ENCODE results near the gene FGGY.
"Not testable (repeated sequence)": the region's sequence is repeated elsewhere in the genome, so short reads cannot be mapped to it uniquely, and the experiment has no call there.

The FGGY gene

GRCh38 chr1:59296358-59297256, at the start of gene FGGY:
TSS of gene FGGY (plus strand) at chr1:59297094. CDS start at chr1:59321550, 24,456 bp downstream.
- DNase-seq (ENCODE audit: low read depth): peak; percentile 99

DNA sequence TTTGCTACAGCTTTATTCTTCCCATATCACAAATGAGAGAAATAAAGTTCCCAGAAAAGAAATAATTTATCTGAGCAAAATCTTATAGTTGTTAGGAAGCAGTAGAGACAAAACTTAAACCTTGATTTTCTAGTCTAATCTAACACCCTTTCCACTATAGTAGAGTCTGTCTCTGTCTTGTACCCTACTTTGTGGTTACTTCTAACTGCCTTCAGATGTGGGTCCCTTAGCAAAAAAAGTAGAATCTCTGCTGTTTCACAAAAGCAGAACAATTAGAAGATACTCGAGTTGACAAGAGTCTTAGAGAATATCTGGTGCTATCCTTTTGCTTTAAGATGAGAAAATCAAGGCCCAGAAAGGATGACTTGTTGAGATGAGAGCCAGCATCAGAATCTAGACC, 48.1 kb upstream of the FGGY start:
- DNase-seq (ENCODE audit: low read depth): no peak

DNA sequence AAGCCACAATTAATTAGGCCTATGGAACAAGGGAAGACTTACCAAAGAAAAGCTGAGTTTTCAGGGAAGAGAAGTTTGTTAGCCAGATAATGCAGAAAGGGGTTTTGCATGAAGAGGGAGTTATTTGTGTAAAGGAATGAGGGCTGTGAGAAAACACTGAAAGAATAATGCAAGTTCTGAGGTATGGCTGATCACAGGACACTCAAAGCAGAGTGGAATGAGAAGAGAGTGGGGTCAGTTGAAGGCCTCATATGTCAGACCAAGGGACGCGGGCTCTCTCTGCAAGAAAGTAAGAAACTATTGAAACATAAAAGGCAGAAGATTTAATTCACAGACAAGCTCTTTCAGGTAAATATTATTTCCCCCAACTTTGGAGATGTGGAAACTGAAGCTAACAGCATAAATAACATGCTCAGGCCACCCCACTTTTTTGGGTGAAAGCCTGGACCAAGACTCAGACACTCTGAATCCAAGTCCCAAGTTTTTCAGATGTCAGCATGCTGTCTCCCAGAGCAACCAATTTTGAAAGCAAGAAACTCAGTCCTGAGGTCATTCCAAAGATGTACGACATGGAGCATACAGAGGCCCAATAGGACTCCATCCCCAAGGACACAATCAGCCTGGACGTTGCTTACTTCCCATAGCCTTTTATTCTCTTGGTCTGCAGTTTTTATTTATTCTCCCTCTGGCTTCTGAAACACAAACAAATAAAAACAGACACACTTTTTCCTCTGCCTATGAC, 47.3 kb upstream of the FGGY start:
- no peak for DNase-seq (ENCODE audit: low read depth)

GRCh38 chr1:59251061-59251460, 45.8 kb upstream of the FGGY start:
- not testable (repeated sequence) for DNase-seq (ENCODE audit: low read depth)

- not testable (repeated sequence) for DNase-seq (ENCODE audit: low read depth)
These were observed 40.5 kb upstream of the FGGY start for GRCh38 chr1:59256429-59256828.

DNA sequence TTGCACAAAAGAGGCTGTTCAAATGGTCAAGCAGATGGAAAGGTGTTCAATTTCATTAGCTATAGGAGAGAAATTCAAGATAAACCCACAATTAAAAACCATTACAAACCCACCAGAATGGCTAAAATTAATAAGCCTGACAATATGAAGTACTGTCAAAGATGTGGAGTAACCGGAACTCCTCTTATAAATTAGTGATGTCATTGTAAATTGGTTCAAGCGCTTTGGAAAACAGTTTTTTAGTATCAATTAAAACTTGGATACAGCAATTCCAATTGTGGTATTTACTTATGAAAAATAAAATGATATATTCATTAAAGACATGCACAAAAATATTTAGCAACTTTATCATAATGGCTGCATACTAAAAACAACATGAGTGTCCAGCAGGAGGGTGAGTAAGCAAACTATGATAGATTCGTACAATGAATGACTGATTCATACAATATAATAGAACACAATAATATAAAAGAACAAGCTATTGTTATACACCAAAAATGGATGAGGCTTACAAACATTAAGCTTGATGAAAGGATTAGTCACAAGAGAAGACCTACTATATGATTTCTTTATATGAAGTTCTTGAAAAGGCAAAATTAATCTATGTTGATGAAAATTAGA, 38.4 kb upstream of the FGGY start:
- no peak for DNase-seq (ENCODE audit: low read depth)

GRCh38 chr1:59261537-59261936, 35.4 kb upstream of the FGGY start:
- DNase-seq (ENCODE audit: low read depth): peak; percentile 86

- no peak for DNase-seq (ENCODE audit: low read depth)
These were observed 34.3 kb upstream of the FGGY start for GRCh38 chr1:59262631-59263030.

GRCh38 chr1:59263111-59263510, 33.8 kb upstream of the FGGY start:
- no peak for DNase-seq (ENCODE audit: low read depth)

- no peak for DNase-seq (ENCODE audit: low read depth)
These were observed 31.3 kb upstream of the FGGY start for GRCh38 chr1:59265622-59266021.

GRCh38 chr1:59266180-59266926, 30.5 kb upstream of the FGGY start:
- no peak for DNase-seq (ENCODE audit: low read depth)

GRCh38 chr1:59266927-59267293, 30.0 kb upstream of the FGGY start:
- no peak for DNase-seq (ENCODE audit: low read depth)

GRCh38 chr1:59268406-59268805, 28.5 kb upstream of the FGGY start:
- DNase-seq (ENCODE audit: low read depth): no peak

DNA sequence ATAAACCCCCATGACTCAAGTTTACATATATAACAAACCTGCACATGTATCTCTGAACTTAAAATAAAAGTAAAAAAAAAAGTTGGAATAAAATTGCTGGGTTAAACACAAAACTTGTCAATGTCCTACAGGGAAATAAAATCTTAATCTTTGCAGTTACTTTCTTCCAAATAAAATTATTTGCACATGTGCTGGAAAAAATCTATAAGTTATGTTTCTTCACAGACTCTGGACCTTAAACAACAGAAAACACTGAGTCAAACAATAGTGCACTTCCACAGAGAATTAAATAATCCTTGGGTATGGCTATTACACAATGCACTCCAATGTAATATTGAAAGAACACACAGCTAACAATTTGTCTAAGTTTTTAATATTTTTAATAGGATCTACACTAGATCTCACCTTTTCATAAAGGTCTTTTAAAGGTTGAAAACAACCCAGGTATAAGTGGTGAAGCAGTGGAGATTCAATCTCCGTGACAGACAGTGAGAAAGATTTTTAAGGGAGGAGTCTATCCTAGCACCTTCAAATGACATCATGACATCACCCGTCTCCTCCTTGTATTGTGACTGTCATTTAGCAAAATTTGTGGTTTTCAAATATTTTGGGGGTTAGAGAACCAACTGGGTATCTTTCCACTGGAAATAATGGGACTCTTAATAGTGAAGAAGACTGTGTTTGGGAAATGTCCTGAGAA, 25.2 kb upstream of the FGGY start:
- no peak for DNase-seq (ENCODE audit: low read depth)

GRCh38 chr1:59272507-59272906, 24.4 kb upstream of the FGGY start:
- DNase-seq (ENCODE audit: low read depth): peak; percentile 8

DNA sequence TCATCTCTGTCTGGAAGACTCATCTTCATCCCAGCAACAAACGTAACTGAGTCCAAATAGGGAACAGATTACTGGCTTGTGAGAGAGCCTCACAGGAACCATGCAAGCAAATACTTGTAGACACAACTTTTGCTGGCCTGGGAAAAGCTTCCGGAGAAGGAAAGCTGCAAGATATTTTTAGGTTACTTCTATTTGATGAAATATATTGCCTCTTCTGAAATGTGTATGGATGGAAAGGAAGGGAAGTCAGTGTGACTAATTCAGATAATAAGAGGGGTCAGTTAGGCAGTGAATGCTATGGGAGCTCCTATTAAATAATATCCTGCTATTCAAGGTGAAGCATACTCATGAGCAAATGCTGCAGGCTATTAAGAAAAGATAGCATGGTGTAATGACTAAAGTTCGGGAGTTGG, 20.4 kb upstream of the FGGY start:
- DNase-seq (ENCODE audit: low read depth): no peak

DNA sequence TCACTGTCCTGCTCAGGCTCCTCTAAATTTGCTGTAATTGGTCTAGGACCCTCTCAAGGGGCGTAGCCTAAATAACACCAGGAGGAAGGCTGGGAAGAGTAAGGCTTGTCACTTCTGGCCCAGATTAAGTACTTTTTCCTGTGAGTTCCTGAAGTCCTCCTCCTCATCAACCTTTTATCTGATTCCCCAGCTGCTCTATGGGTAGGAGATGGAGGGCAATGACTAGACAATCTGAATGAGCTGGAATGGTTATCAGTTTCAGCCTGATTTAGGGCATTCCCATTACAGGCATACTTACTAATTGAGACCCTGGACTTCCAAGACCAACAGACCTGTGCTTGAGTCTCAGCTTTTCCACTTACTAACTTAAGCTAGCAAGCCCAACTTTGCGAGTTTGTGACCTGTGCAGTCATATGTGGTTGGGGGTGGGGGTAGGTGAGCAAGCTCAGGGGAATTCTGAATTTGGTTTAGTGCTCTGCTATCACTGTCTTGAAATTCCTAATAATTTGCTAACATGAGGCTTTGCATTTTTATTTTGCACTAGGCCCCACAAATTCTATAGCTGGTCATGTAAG, 18.0 kb upstream of the FGGY start:
- no peak for DNase-seq (ENCODE audit: low read depth)

- DNase-seq (ENCODE audit: low read depth): peak; percentile 8
These were observed 17.2 kb upstream of the FGGY start for GRCh38 chr1:59279645-59280044.

GRCh38 chr1:59282951-59283350, 13.9 kb upstream of the FGGY start:
- DNase-seq (ENCODE audit: low read depth): no peak

DNA sequence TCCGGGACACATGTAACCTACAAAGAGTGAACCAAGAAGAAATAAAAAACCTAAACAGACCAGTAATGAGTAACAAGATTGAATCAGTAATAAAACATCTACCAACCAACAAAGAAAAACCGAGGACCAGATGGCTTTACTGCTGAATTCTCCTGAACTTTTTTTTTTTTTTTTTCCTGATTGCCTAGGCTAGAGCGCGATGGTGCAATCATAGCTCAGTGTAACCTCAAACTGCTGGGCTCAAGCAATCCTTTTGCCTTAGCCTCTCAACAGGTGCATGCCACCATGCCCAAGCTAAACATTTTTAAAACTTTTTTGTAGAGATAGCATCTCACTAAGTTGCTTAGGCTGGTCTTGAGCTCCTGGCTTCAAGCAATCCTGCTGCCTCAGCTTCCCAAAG, 11.2 kb upstream of the FGGY start:
- no peak for DNase-seq (ENCODE audit: low read depth)

GRCh38 chr1:59288046-59288445, 8.8 kb upstream of the FGGY start:
- no peak for DNase-seq (ENCODE audit: low read depth)
